Endothelial cell of umbilical vein (primary cell): ENCODE data around the gene LRIF1. TPM values are rescaled to one million over a fixed set of nuclear protein-coding genes. Genes with fewer than 3 reads are reported as not detected.

Experiments
- BruUV-seq: library from RNA; stranded (reverse); fragments of 400-500 nt; replicated peaks from 2 replicates; lab custom pipeline; 2021; lab: Mats Ljungman, UMichigan
- CTCF ChIA-PET: fragments of 300-600, 350-600 bp; sonication (Branson Sonifier 250); formaldehyde crosslinking; loops from one replicate; lab custom pipeline; 2021; ENCODE audit warnings: antibody characterized with exemption, inconsistent platforms; lab: Charles Lee
- POLR2A ChIA-PET: fragments of 300-600, 350-600 bp; sonication (Branson Sonifier 250); formaldehyde crosslinking; loops from one replicate; lab custom pipeline; 2021; ENCODE audit warnings: antibody characterized with exemption, inconsistent platforms; lab: Charles Lee
- DNase-seq: peaks from one replicate; pipeline ENCODE4 v3.0.0-alpha.2; 2011; ENCODE audit warnings: low read depth, low spot score
- FAIRE-seq: peaks from 2 replicates; lab custom pipeline; 2011; peaks lifted over from hg19 to GRCh38; lab: Jason Lieb, UNC
- H2AFZ ChIP-seq: 2 replicates; pipeline ENCODE4 v1.6.0; 2012; ENCODE audit warnings: low read depth, low read length, control low read depth, inconsistent platforms
- H3K27ac ChIP-seq: 2 replicates; pipeline ENCODE4 v1.5.1; 2011; ENCODE audit warnings: low read depth, mild to moderate bottlenecking, control low read depth, low read length, moderate library complexity; ENCODE audit not compliant: insufficient read depth
- H3K27me3 ChIP-seq, 2 experiments: 2 replicates each; pipeline versions ENCODE4 v1.6.0 to v1.6.1; 2011; ENCODE audit warnings: low read length in 2 of 2, mixed read lengths in 1 of 2; ENCODE audit not compliant: control insufficient read depth in 2 of 2, insufficient read depth in 2 of 2
- H3K36me3 ChIP-seq, 2 experiments: 2 replicates in 1 of 2; 3 replicates in 1 of 2; pipeline ENCODE4 v1.5.1; 2011; ENCODE audit warnings: low read length in 2 of 2, mild to moderate bottlenecking in 1 of 2, moderate library complexity in 1 of 2; ENCODE audit not compliant: control insufficient read depth in 2 of 2, insufficient read depth in 2 of 2; ENCODE audit errors: extremely low read depth in 1 of 2
- H3K4me1 ChIP-seq: 3 replicates; pipeline ENCODE4 v1.5.1; 2011; ENCODE audit warnings: mild to moderate bottlenecking, low read length; ENCODE audit not compliant: control insufficient read depth, insufficient read depth; ENCODE audit errors: extremely low read depth
- H3K4me2 ChIP-seq: 2 replicates; pipeline ENCODE4 v1.6.1; 2011; ENCODE audit warnings: low read length, control low read depth, mixed read lengths; ENCODE audit not compliant: insufficient read depth
- H3K4me3 ChIP-seq, 3 experiments: fragments of 200-600 bp in 1 of 3; sonication (generic), shearing (Covaris generic) in 1 of 3; replicated peaks in 1 of 3; 2 replicates each; pipeline ENCODE4 v1.5.1; 2011 to 2016; ENCODE audit warnings: control low read depth in 3 of 3, low read length in 3 of 3, mild to moderate bottlenecking in 2 of 3, inconsistent platforms in 1 of 3, low read depth in 1 of 3, moderate library complexity in 1 of 3; ENCODE audit not compliant: insufficient read depth in 1 of 3
- H3K79me2 ChIP-seq: 2 replicates; pipeline ENCODE4 v1.6.0; 2012; ENCODE audit warnings: low read length, inconsistent platforms; ENCODE audit not compliant: control insufficient read depth, insufficient read depth
- H3K9ac ChIP-seq: replicated peaks from 2 replicates; pipeline ENCODE3; 2011; ENCODE audit warnings: low read length, control low read depth; ENCODE audit not compliant: insufficient read depth; ENCODE audit errors: extremely low read depth
- H3K9me1 ChIP-seq: replicated peaks from 3 replicates; pipeline ENCODE4 v1.6.0; 2011; ENCODE audit warnings: mild to moderate bottlenecking, low read length; ENCODE audit not compliant: control insufficient read depth, insufficient read depth; ENCODE audit errors: extremely low read depth
- H3K9me3 ChIP-seq: replicated peaks from 2 replicates; pipeline ENCODE4 v1.5.1; 2012; ENCODE audit warnings: low read length, inconsistent platforms; ENCODE audit not compliant: control insufficient read depth, insufficient read depth
- H4K20me1 ChIP-seq: replicated peaks from 2 replicates; pipeline ENCODE3; 2011; ENCODE audit warnings: mild to moderate bottlenecking, low read length; ENCODE audit not compliant: control insufficient read depth, insufficient read depth; ENCODE audit errors: extremely low read depth
- CTCF ChIP-seq, 2 donors: IDR thresholded peaks; 1 replicate in 1 of 2; 2 replicates in 1 of 2; pipeline ENCODE4 v1.5.1; 2011; ENCODE audit warnings: low read length in 2 of 2, mild to moderate bottlenecking in 2 of 2, moderate library complexity in 2 of 2, control low read depth in 1 of 2, inconsistent platforms in 1 of 2, low read depth in 1 of 2; ENCODE audit not compliant: insufficient read depth in 1 of 2; ENCODE audit errors: extremely low read depth in 1 of 2
- FOS ChIP-seq: IDR thresholded peaks from 2 replicates; pipeline ENCODE4 v1.6.1; 2011; ENCODE audit warnings: mild to moderate bottlenecking, low read length, moderate library complexity, borderline replicate concordance; ENCODE audit not compliant: insufficient read depth
- GATA2 ChIP-seq: IDR thresholded peaks from 2 replicates; pipeline ENCODE4 v1.7.0; 2011; ENCODE audit warnings: low read depth, mild to moderate bottlenecking, moderate library complexity, mixed read lengths, low read length; ENCODE audit not compliant: insufficient read length, insufficient read depth
- JUN ChIP-seq: IDR thresholded peaks from 2 replicates; pipeline ENCODE4 v1.6.1; 2011; ENCODE audit warnings: borderline replicate concordance, low read depth; ENCODE audit not compliant: insufficient read length, insufficient read depth
- MAX ChIP-seq: IDR thresholded peaks from 2 replicates; pipeline ENCODE4 v1.6.1; 2011; ENCODE audit not compliant: insufficient read depth, insufficient read length
- MYC ChIP-seq: IDR thresholded peaks from one replicate; pipeline ENCODE4 v1.6.1; 2011; ENCODE audit warnings: mild to moderate bottlenecking, low read depth, low read length
- POLR2A ChIP-seq: IDR thresholded peaks from 2 replicates; pipeline ENCODE4 v1.6.1; 2012; ENCODE audit warnings: low read depth, mild to moderate bottlenecking, control low read depth, low read length
- dilution Hi-C: fragments of 300-500 bp; cut with MboI; formaldehyde crosslinking; loops from one replicate; pipeline ENCODE4 v1.15.0; 2019; ENCODE audit warnings: low sequenced_read_pairs; ENCODE audit not compliant: extremely low pct_ligation_motif_present
- intact Hi-C: fragments of 100-400 bp; cut with micrococcal nuclease; formaldehyde crosslinking; loops from one replicate; pipeline ENCODE4 v1.10.0; 2022
- polyA plus RNA-seq, 4 experiments: library from polyadenylated mRNA; depleted of rRNA in 3 of 4; stranded (reverse) in 3 of 4; unstranded in 1 of 4; fragments of >200 nt; gene quantifications; 2 replicates each; pipeline versions ENCODE4 v1.2.1 to v1.2.3, GENCODE V29; 2011 to 2012; ENCODE audit warnings: missing spikeins in 1 of 4
- total RNA-seq: library from RNA; stranded (reverse); gene quantifications from 2 replicates; pipeline ENCODE4 v1.2.3, GENCODE V29; 2021

LRIF1 gene
- total and polyA plus RNA-seq, 2 donors (not counting 3 experiments of a cell fraction or from before 2014, with no cell fraction given), result 3.5 to 13.0 TPM

GRCh38 chr1:110960777-110961420 is 2.8 kb downstream of the LRIF1 start:
- TF ChIP-seq FOS, result no peak
- no peak for TF ChIP-seq JUN
- no peak for TF ChIP-seq POLR2A
- Histone ChIP-seq H3K79me2 (peaks cover 35% of the 10 kb centered on the region), H3K27me3 (no peaks in the 10 kb centered on the region), H3K9ac (no peak overlapping the region), H3K36me3 (no peaks in the 10 kb centered on the region), H3K9me3 (no peaks in the 10 kb centered on the region), H3K27ac (no peak overlapping the region), H3K9me1 (no peaks in the 10 kb centered on the region), H2AFZ (no peak overlapping the region), H3K4me2 (no peak overlapping the region), H3K4me3 (no peak overlapping the region), H3K4me1 (peaks cover 15% of the 10 kb centered on the region), H4K20me1 (no peaks in the 10 kb centered on the region)
- no TSS peak for BruUV-seq
- dilution Hi-C loops (no loop called here), intact Hi-C loops (loop anchor here (5.0 to 10.0 kb wide), 2 partner anchors 181 to 774 kb away; partner anchors contain the start of genes CEPT1, DRAM2 and INKA2)
- ChIA-PET POLR2A (no interaction called here), CTCF (interaction anchor here (1.1 kb wide), 1 partner anchor 31 kb away, joined by 3 read pairs; no protein-coding TSS in a partner anchor)
- DNase-seq (no peak), FAIRE-seq (no peak)

GRCh38 chr1:110957798-110958197 is 5.9 kb downstream of the LRIF1 start:
- H3K4me2 ChIP-seq, result no peak overlapping the region
- DNase-seq (no peak), FAIRE-seq (no peak)
- intact Hi-C loops, result no loop called here
- H3K9ac ChIP-seq, result no peak overlapping the region
- no peak overlapping the region for H3K27ac ChIP-seq
- H3K36me3 ChIP-seq, result no peaks in the 10 kb centered on the region
- POLR2A ChIA-PET, result no interaction called here
- TF ChIP-seq CTCF (IDR thresholded peaks at IDR 0.05; ENCODE audit: extremely low read depth in 1 of 2, insufficient read depth in 1 of 2, low read depth in 1 of 2, low read length in 2 of 2) (no peak), POLR2A (no peak), MAX (no peak), MYC (no peak), JUN (no peak), FOS (no peak), GATA2 (no peak)
- no peak overlapping the region for H2AFZ ChIP-seq
- H3K79me2 ChIP-seq, result peaks cover 42% of the 10 kb centered on the region
- no peaks in the 10 kb centered on the region for H3K9me3 ChIP-seq
- CTCF ChIA-PET, result interaction anchor here (1.5 kb wide), 1 partner anchor 73 kb away, joined by 5 read pairs; no protein-coding TSS in a partner anchor
- dilution Hi-C loops, result no loop called here
- H3K27me3 ChIP-seq, result no peaks in the 10 kb centered on the region
- peaks cover 10% of the 10 kb centered on the region for H3K4me1 ChIP-seq
- no TSS peak for BruUV-seq
- no peaks in the 10 kb centered on the region for H3K9me1 ChIP-seq
- no peak overlapping the region for H3K4me3 ChIP-seq
- peaks cover 2% of the 10 kb centered on the region for H4K20me1 ChIP-seq
